HG03558 (cell line): ENCODE results near the gene TNFRSF14.
"Not testable (repeated sequence)": the region's sequence is repeated elsewhere in the genome, so short reads cannot be mapped to it uniquely, and the experiment has no call there.

Experiments
- ATAC-seq: cut with Tn5 transposase; IDR thresholded peaks from one replicate; pipeline ENCODE4 v1.9.1; 2021; ENCODE audit warnings: moderate number of reproducible peaks; ENCODE audit not compliant: unreplicated experiment; ENCODE audit errors: extremely low read depth

Gene TNFRSF14

DNA sequence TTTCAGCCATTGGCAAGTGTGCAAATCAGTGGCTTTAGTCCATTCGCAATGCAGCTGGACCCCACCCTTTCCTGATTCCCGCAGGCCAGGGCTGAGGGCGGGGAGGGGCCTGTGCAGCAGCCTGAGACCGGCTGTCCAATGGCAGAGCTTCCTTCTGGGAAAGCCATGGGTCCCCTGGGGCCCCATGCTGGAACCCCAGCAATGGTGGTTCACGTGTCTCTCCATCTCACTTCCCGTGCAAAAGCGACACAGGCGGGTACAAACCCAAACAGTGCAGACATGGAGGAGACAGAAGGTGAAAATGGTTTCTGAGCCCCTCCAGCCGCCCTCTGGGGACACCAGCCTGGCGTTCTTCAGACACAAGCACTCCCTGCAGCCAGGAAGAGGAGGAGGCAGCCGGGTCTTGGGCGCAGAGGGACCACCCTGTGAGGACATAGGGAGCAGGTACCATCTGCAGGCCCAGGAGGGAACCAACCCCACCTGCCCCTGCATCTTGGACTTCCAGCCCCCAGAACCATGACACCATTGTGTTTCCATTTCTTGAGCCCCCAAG, 5.8 kb upstream of the TNFRSF14 start:
- not testable (repeated sequence) for ATAC-seq

DNA sequence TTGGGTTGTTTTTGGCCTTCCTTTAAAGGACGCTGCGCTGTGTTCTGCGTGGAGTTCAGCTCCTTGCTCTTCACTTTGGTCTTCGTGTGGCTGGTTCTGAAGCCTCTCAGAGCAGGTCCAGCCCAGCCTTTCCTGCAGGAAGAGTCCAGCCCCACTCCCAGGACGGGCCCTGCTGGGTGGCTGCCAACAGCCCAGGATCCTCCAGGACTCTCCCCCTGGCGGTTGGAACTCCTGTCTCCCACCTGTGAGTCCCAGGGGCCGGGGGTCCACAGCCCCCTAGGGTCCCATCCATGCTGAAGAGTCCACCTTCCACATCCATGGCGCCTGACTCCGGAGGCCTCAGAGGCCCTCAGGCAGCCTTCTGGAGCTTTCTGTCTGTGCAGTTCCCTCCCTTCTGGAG, 4.6 kb upstream of the TNFRSF14 start:
- not testable (repeated sequence) for ATAC-seq

DNA sequence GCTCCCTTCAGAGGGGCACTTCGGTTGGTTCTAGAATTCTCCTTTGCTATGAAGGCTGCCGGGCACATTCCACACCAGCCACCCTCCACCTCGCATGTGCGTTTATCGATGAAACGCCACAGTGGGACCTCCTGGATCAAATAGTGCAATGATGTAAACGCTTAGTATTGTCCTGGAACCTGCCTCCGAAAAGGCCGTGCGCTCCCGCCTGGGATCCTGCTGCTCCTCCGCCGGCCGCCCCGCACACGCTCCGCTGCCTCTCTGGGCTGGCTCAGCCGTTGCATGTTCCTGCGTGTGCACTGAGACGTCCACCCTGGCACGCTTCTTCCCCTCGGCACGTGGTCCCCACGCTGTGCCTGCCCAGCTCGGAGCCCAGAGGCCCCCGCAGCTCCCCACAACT, 4.0 kb upstream of the TNFRSF14 start:
- ATAC-seq, result no peak

DNA sequence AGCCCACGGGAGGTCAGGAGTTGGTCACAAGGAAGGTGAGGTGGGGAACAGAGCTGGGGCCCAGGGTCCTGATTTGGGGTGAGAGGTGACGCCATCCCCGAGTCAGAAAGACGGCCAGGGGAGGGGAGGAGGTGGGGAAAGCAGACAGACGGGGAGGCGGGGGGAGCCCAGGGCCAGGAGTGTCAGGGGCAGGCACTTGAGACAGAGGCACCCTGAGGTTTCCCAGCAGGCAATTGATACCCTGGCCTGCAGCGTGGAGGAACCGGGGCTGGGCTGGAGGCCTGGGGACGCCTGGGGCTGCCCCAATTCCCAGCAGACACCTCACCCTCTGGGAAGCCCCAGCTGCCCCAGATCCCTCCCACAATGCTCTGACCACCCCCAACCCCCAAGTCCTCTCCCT, 3.1 kb upstream of the TNFRSF14 start:
- not testable (repeated sequence) for ATAC-seq

DNA sequence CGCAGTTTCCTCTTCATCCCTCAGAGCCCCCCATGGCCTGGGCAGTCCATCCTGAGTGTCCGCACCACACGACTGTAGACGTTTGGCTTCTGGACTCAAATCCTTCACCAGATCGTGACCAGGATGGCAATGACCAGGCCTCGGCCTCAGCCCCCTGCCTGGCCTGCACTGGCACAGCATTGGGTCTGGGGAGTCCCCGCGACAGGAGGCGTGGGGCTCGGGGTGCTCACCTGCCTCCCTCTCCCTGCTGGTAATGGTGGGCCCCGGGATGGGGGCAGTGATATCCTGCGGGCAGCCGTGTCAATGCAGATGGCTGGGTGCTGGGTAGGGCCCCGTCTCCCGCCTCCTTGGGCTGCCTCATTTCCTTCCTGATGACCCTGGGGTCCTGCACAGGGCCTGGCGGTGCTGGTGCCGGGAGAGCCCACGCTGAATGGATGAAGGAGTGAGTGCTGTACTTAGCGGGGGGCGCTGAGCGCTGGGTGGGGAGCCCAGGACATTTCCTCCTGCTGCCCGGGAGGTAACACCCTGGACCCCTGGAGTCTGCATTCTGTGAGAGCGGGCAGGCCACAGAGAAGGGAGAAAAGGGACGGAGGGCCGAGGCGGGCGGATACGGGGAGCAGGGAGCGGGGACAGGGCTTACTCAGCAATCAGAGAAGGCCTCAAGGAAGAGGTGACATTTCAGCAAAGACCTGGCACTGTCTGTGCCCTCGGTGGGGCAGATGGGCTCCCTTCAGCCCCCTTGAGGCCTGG, 2.1 kb upstream of the TNFRSF14 start:
- no peak for ATAC-seq

DNA sequence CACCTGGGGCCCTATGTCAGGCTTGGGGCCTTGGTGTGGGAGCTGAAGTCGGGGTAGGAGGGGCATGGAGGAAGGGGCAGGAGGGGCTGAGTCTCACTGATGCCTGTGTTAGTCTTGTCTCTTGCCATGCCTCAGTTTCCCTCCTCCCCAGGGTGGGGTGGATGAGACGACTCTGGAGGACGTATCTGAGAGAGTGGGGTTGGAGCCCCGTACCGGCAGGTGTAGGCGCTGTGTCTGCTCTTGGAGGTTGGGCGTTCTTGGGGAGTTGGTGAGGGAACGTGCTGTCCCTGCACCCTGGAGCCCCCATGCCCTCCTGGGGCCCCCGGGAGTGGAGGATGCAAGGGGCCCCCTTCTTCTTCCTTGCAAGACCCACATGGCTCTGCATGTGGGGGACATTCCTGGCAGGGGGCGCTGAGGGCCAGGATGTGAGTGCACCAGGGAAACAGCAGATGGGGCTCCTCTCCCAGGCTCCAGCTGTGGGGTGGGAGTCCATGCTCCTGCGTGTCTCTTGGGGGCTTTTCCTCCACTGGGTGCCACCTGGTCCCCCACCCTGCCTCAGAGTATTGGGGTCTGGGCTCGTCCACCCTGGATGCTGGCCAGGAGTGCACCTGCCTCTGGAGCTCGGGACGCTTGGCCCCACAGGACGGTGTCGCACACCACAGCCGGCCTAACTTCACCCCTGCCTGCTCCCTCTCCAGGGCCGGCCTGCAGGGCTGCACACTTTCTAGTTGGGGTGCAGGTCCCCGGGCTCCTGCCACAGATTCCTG, 1.4 kb upstream of the TNFRSF14 start:
- ATAC-seq, result no peak

DNA sequence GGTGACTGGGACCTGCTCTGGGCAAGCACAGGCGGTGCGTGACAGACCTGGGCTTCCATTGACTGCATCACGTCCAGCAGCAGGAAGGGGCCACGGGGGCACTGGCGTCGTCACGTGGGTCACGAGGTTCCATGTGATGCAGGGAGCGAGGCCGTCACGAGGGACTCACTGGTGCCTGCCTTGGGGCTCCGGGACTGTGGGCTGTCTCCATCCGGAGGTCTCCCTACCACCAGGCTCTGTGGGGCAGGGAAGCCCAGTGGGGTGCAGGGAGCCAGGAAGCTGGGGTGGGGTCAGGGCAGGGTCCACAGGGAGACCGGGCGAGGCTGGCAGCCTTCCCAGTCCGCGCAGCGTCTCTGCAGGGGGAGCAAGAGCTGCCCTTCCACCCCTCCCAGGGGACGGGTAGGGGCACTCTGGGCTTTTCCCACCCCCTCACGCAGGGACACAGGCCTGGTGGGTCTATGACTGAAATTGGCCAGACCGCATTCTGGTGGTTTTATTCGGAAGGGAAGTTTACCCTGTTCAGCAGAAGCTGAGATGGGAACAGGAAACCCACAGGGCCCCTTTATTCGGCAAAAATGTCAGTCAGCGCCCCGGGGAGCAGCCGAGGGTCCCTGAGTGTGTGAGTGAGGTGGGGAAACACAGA, 416 bp upstream of the TNFRSF14 start:
- ATAC-seq, result no peak

DNA sequence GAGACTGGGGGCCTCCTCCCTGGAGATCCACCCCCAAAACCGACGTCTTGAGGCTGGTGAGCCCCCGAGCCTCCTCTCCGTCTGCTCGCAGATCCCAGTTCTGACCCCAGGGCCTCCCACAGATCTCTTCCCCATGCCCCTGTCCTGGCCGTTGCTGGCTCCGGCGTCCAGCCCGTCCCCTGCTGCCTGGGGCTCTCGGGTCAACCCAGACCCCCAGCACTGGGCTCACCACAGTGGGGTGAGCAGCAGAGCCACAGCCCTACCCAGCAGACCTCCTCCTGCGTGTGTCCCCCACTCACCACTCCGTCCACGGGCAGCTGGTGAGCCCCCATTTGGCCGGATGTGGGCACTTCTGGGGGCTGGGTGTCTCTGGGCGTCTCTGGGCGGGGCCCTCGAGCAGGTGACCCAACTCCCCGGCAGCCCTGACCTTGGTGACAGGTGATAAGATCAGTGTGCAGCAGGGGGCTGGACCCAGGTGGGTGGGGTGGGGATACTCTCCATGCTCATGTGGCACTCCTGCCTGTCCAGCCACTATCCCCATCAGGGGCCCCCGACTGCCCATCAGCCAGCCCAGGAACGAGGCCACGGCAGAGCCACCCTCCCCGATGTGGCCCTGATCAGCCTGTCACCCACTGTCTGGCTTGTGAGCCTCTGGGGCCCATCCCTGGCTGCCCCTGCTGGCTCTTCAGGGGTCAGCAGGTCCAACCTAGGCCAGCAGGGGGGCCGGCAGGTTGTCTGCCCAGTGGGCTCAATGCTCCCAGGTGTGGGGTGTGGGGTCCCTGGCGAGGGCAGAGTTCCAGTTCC, 709 bp downstream of the TNFRSF14 start:
- ATAC-seq, result no peak

DNA sequence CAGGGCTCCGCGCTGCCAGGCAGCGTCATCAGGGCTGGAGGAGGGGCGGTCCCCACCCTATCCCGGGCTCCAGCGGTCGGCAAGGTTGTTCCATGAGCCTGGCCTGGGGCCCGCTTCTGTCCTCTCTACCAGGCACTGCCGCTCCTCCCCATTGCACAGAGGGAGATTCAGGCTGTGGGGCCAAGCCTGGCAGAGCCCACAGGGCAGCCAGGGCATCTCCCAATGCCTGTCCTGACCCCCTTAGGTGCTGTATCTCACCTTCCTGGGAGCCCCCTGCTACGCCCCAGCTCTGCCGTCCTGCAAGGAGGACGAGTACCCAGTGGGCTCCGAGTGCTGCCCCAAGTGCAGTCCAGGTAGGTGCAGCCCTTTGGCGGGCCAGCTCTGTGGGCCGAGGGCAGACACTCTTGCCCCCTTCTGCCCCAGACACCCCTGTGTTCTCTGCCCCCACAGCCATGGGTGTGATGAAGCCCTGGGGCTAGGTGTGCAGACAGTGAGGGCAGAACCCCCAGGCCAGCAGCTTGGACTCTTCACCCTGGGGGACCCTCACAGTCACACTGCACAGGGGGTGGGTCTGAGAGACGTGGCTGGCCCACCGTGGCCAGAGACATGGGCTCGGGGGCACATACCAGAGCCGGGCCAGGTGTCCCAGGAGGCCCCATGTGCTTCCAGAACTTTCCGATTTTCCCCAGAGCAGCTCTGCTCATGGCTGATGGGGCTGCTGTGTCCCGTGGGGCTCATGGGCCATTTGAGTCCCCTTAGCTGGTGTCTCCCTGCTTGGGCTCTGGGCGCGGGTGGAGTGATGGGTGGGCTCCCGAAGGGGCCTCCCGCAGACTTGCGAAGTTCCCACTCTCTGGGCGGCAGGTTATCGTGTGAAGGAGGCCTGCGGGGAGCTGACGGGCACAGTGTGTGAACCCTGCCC, 1.6 kb downstream of the TNFRSF14 start:
- ATAC-seq, result no peak

DNA sequence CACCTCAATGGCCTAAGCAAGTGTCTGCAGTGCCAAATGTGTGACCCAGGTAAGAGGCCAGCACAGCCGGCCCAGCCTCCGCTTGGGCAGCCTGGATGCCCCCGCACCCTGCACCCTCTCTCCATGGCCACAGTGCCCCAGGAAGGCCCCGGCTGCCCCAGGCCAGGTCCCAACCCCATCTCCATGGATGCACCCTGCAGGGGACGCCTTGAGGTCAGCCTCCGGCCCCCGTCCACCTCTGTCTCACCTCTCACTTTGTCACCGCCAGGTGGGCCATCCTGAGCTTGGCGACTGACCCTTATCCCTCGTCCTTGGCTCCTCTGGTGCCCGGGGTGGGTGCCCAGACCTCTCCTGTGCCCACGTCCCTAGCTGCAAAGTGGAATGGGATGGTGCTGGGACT, 2.2 kb downstream of the TNFRSF14 start:
- ATAC-seq, result no peak

DNA sequence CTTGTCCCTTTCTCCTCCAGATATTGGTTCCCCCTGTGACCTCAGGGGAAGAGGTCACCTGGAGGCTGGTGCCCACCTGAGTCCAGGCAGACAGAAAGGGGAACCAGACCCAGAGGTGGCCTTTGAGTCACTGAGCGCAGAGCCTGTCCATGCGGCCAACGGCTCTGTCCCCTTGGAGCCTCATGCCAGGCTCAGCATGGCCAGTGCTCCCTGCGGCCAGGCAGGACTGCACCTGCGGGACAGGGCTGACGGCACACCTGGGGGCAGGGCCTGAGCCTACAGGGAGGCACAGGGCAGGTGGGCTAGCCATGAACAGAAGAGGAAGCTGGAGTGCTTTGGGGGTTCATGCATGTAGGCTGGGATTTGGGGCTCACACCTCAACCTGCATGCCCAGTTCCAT, 2.7 kb downstream of the TNFRSF14 start:
- ATAC-seq, result no peak

DNA sequence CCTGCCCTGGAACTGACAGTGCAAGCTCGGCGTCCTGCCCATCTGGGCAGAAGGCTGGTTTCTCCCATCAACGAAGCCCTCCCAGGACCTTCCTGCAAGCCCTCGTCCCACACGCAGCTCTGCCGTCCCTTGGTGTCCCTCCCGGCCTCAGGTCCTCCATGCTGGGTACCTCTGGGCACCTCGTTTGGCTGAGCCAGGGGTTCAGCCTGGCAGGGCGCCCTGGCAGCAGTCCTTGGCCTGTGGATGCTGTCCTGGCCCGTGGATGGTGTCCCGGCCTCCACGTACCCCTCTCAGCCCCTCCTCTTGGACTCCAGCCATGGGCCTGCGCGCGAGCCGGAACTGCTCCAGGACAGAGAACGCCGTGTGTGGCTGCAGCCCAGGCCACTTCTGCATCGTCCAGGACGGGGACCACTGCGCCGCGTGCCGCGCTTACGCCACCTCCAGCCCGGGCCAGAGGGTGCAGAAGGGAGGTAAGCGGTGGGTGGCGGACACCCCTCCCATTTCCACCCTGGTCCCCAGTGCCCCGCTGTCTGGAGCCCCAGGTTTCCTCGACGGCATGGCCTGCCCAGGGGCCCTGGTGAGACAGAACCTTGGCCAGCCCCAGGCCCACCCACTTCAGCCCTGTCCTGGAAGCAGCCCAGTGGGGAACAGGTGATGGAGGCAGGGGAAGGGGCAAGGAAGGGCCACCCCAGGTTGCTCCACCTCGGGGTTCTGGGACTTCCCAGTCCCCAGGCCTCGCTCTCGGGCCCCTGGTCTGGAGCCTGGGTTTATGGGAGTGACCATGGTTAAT, 3.5 kb downstream of the TNFRSF14 start:
- ATAC-seq, result no peak

DNA sequence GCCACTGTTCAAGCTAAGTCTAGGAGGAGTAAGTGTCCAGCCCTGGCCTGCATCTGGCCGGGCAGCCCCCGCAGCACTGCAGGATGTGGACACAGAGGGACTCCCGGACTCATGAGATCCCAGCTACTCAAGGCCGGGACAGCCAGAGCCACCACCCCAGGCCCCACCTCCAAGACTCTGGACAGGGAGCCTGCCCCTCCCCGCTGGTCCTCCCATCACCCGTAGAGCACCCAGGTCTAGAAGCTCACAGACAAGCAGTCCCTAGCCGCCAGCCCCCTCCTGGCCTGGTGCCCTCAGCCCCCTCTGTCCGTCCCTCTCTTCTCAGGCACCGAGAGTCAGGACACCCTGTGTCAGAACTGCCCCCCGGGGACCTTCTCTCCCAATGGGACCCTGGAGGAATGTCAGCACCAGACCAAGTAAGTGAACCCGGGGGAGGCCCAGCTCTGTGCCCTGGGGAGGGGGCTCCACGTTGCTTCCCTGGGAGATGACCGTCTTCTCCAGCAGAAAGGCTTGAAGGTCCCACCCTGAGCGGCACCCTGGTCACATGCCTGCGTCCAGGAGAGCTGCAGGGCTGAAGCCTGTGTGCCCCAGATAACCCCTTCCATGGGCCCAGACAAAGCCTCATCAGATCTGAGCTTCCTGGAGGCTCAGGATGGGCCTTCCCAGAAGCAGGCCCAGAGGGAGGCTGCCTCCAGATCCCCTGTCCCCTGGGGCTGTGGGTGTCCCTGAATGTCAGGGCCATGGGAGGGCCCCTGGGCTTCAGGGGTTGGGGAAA, 4.3 kb downstream of the TNFRSF14 start:
- ATAC-seq, result no peak

DNA sequence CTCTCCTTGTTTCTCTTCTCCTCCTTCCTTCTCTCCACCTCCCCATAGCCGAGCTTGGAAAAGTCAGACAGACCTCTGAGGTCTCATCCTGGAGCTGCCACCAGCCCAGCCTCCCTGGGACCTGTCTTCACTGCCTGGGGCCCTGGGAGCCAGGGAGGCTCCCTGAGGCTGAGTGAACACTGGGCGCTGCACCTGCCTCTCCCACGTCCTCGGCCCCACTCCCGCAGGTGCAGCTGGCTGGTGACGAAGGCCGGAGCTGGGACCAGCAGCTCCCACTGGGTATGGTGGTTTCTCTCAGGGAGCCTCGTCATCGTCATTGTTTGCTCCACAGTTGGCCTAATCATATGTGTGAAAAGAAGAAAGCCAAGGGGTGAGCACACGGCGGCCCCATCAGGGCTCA, 5.3 kb downstream of the TNFRSF14 start:
- ATAC-seq, result no peak

DNA sequence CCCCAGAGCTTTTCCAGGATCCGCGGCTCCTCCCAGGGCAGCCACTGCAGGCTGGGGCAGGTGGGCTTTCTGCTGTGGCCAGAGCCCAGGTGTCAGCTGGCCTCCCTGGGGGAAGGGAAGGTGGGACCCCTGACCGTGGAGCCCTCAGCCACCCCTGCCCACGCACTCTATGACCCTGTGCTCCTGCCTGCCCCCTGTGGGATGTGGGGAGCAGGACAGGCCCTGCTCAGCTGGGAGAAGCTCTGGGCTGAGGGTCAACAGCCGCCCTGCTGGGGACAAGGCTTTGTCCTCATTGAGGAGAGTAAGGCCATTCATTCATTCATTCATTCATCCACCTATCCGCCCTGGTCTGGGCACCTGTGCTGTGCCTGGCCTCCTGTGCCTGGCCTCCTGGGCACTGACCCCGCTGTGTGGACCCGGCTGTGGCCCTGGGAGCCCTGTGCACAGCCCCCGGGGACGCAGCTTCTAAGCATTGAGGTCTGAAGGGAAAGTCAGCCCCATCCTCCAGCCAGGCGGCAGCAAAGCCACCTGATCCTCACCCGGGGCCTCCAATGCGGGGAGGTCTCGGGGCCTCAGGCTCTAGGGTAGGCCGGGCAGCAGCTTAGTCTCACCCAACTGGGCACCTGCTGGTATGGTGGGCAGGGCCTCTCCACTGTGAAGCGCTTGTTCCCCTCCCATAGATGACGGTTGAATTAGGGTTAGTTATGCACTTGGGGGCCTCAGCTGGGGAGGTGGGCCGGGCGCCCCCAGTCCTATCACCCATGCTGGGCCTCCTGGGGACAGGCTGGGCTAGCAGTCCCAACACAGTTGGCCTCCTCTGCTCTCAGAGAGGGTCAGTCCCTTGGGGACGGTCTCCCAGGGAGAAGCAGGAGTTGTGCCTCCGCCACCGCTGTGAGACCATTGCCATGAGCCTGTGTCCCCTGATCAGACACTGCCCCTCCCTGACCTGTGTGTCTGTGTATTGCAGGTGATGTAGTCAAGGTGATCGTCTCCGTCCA, 6.0 kb downstream of the TNFRSF14 start:
- no peak for ATAC-seq

DNA sequence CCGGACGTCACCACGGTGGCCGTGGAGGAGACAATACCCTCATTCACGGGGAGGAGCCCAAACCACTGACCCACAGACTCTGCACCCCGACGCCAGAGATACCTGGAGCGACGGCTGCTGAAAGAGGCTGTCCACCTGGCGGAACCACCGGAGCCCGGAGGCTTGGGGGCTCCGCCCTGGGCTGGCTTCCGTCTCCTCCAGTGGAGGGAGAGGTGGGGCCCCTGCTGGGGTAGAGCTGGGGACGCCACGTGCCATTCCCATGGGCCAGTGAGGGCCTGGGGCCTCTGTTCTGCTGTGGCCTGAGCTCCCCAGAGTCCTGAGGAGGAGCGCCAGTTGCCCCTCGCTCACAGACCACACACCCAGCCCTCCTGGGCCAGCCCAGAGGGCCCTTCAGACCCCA, 7.0 kb downstream of the TNFRSF14 start:
- no peak for ATAC-seq
